ENCODE results near the gene PPFIA4. TPM values are rescaled to one million over a fixed set of nuclear protein-coding genes. Genes with fewer than 3 reads are reported as not detected.

Gene PPFIA4
- polyA plus RNA-seq, 1 of the 3 experiments (the other 2 are of a cell fraction): 4.4 TPM

GRCh38 chr1:203091761-203092330 lies 65.6 kb downstream of the PPFIA4 start (continued):
- TF ChIP-seq REST (IDR thresholded peaks at IDR 0.05; ENCODE audit: low read depth, low read length) (no peak), ZBTB33 (IDR thresholded peaks at IDR 0.05; ENCODE audit: borderline replicate concordance, low read depth) (no peak)

- Histone ChIP-seq H3K9me2 (no peaks in the 10 kb centered on the region), H3K4me2 (no peak overlapping the region), H3F3A (replicated peaks; ENCODE audit: insufficient read depth) (no peaks in the 10 kb centered on the region), H3K36me3 (replicated peaks in 1 of 2; ENCODE audit: control insufficient read depth in 1 of 2, insufficient read depth in 2 of 2, low read length in 1 of 2) (no peaks in the 10 kb centered on the region), H3K4me3 (ENCODE audit: low read depth in 2 of 2, low read length in 1 of 2) (no peak overlapping the region), H4K20me1 (ENCODE audit: insufficient read depth) (no peaks in the 10 kb centered on the region), H3K4me1 (ENCODE audit: control insufficient read depth in 1 of 2, insufficient read depth in 2 of 2, low read depth in 1 of 2, low read length in 1 of 2) (no peaks in the 10 kb centered on the region), H3K9me3 (peaks cover 13% of the 10 kb centered on the region; the same call in 1 of the 2 replicates), H3K27me3 (ENCODE audit: insufficient read depth) (no peaks in the 10 kb centered on the region; the same call in 1 of the 2 replicates), H3K79me2 (ENCODE audit: insufficient read depth) (no peaks in the 10 kb centered on the region), H3K9ac (no peak overlapping the region), H3K27ac (ENCODE audit: low read depth in 2 of 2, low read length in 1 of 2) (no peak overlapping the region), H2AFZ (ENCODE audit: low read depth) (no peak overlapping the region)
- CTCF ChIA-PET: interaction anchor here (0.7 to 2.4 kb wide), 3 partner anchors 10 to 176 kb away, joined by 3 to 7 read pairs (median 3); no protein-coding TSS in a partner anchor
- no peak for TF ChIP-seq TCF12 (IDR thresholded peaks at IDR 0.05)
- TF ChIP-seq JUND (IDR thresholded peaks at IDR 0.05): no peak
- TF ChIP-seq NRF1 (IDR thresholded peaks at IDR 0.05; ENCODE audit: low read depth, low read length): no peak
- DNase-seq: no peak
- POLR2A ChIA-PET: no interaction called here
- 4% methylated on average over 1 of the region's 1 CpG for WGBS (ENCODE audit: low lambda C conversion rate)
Measured at GRCh38 chr1:203093754-203094410, 67.6 kb downstream of the PPFIA4 start.

- 39% methylated on average over 1 of the region's 1 CpG for WGBS (ENCODE audit: low lambda C conversion rate)
- H3K79me2 ChIP-seq (ENCODE audit: insufficient read depth): no peaks in the 10 kb centered on the region
- no peaks in the 10 kb centered on the region for H4K20me1 ChIP-seq (ENCODE audit: insufficient read depth)
- peaks cover 13% of the 10 kb centered on the region; the same call in 1 of the 2 replicates for H3K9me3 ChIP-seq
- H3K9ac ChIP-seq: no peak overlapping the region
- H3K27ac ChIP-seq (ENCODE audit: low read depth in 2 of 2, low read length in 1 of 2): no peak overlapping the region
- no peak overlapping the region for H3K4me2 ChIP-seq
- H3K4me3 ChIP-seq (ENCODE audit: low read depth in 2 of 2, low read length in 1 of 2): no peak overlapping the region
- TF ChIP-seq CHD2 (IDR thresholded peaks at IDR 0.05; ENCODE audit: low read length, partially characterized antibody) (no peak), YY1 (IDR thresholded peaks at IDR 0.05; ENCODE audit: low read depth) (no peak), SIN3A (IDR thresholded peaks at IDR 0.05; ENCODE audit: borderline replicate concordance, low read depth, low read length) (no peak), MEF2A (IDR thresholded peaks at IDR 0.05; ENCODE audit: borderline replicate concordance, low read depth) (no peak), NFIC (IDR thresholded peaks at IDR 0.05; ENCODE audit: borderline replicate concordance) (no peak), POLR2AphosphoS5 (IDR thresholded peaks at IDR 0.05; ENCODE audit: low read depth, low read length) (no peak), CTCF (IDR thresholded peaks at IDR 0.05) (no peak)
- POLR2A ChIA-PET: no interaction called here
- CTCF ChIA-PET: interaction anchor here (1.2 kb wide), 2 partner anchors 174 to 233 kb away, joined by 3 read pairs; no protein-coding TSS in a partner anchor
- DNase-seq: no peak
- no peaks in the 10 kb centered on the region; the same call in 1 of the 2 replicates for H3K27me3 ChIP-seq (ENCODE audit: insufficient read depth)
- H3K9me2 ChIP-seq: no peaks in the 10 kb centered on the region
- no peaks in the 10 kb centered on the region for H3K36me3 ChIP-seq (replicated peaks in 1 of 2; ENCODE audit: control insufficient read depth in 1 of 2, insufficient read depth in 2 of 2, low read length in 1 of 2)
- no peaks in the 10 kb centered on the region for H3K4me1 ChIP-seq (ENCODE audit: control insufficient read depth in 1 of 2, insufficient read depth in 2 of 2, low read depth in 1 of 2, low read length in 1 of 2)
- no peaks in the 10 kb centered on the region for H3F3A ChIP-seq (replicated peaks; ENCODE audit: insufficient read depth)
- H2AFZ ChIP-seq (ENCODE audit: low read depth): no peak overlapping the region
Measured at GRCh38 chr1:203095061-203095690, 68.9 kb downstream of the PPFIA4 start.
